Coronary artery (tissue), 2 donors: Measurements from ENCODE around the gene SRGAP2B.
"Not testable (repeated sequence)": the region's sequence is repeated elsewhere in the genome, so short reads cannot be mapped to it uniquely, and the experiment has no call there.

Experiments used
- DNase-seq: peaks from one replicate; pipeline ENCODE4 v3.0.0-alpha.2; 2017; ENCODE audit warnings: low spot score
- H3K27ac ChIP-seq, 2 donors: fragments of 200-600 bp; sonication (generic); one replicate each; pipeline ENCODE4 v1.5.1; 2016 to 2019
- H3K4me3 ChIP-seq: fragments of 200-600 bp; sonication (generic); 2 replicates; pipeline ENCODE4 v1.5.1; 2016; ENCODE audit warnings: mild to moderate bottlenecking, moderate library complexity

SRGAP2B gene

DNA sequence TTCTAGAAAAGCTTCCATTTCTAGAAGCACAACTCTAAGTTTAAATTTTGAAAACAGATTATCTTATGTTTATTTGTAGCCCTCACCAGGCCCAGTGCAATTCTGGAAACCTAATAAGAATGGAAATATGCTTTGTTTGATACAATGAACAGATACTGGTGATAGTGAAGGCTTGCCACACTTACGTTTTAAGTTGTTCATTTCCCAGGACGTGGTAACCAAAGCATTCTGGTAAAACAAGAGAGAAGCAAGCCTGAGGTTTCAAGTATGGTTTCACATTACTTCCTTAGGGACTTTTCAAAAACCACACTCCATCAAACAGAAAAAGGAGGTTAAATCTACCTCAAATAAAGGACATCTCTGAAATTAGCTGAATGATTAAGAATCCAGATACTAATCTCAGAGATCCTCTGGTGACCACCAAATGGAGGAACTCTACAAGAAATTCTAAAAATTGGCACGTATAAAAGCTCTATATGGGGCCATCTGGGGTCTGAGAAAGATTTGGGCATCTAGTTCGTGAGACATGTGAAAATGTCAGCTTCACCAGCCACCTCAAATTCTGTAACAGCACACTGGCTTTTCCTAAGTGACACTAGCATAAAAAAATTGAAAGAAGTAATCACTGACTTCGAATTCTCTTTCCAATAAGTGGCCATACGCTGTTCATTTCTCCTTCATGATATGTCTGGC, 164.9 kb downstream of the SRGAP2B start:
- not testable (repeated sequence) for DNase-seq, H3K4me3 ChIP-seq, H3K27ac ChIP-seq

- H3K4me3 ChIP-seq, DNase-seq, H3K27ac ChIP-seq: not testable (repeated sequence)
Observed at GRCh38 chr1:144927292-144927691, 167.8 kb downstream of the SRGAP2B start.

DNA sequence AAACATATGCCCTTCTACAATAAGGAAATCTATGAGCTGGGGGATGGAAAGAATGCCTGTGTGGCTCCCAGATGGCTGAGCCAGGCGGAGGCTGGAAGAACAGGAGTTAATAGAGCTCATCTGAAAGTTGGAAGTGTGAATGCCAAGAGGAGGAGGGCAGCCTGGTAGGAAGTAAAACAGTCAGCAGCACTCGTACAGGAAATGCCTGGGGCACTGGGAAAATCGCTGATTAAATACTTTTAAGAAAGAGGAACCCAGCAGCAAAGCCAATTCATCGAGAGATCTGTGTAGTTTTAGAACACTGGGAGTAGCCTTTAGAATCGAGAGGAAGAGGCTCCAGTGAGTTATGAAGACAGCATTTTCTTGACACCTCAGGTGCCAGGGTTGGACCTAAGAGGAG, 171.5 kb downstream of the SRGAP2B start:
- not testable (repeated sequence) for DNase-seq, H3K27ac ChIP-seq, H3K4me3 ChIP-seq

DNA sequence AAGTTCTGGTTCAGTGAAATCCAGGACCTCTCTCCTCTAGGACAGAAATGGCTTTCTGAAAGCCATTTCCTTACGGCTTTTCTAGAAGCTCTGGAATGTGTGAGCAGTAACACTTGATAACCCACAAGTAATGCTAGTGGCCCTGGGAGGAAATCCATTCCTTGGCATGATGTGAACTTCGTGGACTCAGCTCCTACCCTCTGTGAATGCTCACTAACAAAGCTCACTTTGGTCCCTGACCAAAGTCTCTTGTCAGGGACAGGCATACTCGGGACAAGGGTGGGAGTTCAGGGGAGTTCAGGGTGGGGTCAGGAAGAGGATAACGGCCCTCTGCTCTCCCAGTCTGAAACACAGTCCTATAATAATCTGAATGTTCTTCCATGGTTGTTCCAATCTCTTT, 172.3 kb downstream of the SRGAP2B start:
- not testable (repeated sequence) for DNase-seq, H3K4me3 ChIP-seq
- peak overlapping the region in 1 of 2 donors; percentile 54 for H3K27ac ChIP-seq

DNA sequence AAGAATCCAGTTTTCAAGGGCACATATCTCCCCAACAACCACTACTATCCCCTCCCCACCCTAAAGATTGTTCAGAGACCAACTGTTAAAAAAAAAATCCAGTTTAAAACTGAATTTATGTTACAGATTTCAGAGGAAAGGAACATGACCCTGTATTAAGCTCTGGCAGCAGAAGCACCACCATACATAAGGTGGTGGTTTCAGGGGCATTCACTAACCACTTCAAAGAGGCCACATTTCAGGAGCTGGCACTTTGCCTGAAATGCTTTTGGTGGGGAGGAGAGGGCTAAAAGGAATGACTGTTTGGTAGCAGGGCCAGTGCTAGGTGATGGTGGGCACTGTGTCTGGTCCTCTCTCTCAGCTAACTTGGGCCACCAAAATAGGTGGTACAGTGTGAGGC, 176.0 kb downstream of the SRGAP2B start:
- not testable (repeated sequence) for H3K4me3 ChIP-seq, H3K27ac ChIP-seq, DNase-seq

- H3K4me3 ChIP-seq, DNase-seq, H3K27ac ChIP-seq: not testable (repeated sequence)
Observed at GRCh38 chr1:144918027-144918603, 177.0 kb downstream of the SRGAP2B start.

DNA sequence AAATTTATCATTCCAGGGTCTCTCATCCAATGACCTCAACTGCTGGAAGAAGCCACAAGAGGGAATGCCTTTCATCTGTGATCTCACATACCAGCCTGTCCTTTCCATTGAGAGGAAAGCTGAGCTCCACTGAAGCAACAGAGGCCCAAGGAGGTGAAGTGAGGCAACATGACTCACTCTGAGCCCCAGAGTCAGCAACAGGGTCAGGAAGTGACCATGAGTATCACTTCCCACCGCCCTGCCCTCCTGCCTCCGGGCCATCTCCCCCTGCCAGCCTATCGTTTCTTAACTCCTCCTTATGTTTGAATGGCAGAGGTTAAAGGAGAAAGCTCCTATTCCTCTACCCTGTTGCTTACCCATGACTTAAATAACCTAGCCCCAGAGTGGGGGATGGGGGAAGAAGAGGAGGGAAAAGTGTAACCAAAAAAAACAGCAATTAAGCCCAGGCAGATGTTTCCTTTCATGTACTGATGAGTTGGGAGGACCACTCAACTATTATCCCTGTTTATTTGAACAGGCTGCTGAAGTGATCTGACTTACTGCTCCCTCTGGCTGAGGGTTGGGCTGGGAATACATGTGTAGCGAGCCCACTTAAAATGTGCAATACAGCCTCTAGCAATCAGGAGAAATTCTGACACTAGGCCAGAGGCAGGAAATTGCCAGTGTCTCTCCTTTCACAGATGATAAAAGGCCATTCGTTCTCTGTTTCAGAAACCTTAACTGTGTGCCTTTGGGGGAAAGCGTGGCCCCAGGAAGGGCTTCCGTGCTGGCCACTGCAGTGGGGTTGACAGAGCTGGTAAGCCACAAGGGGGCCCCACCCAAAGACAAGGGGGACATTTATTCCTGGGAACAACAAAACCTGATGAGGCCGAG, 177.7 kb downstream of the SRGAP2B start:
- not testable (repeated sequence) for DNase-seq, H3K4me3 ChIP-seq, H3K27ac ChIP-seq

GRCh38 chr1:144913977-144914734, 181.0 kb downstream of the SRGAP2B start:
- H3K4me3 ChIP-seq, H3K27ac ChIP-seq, DNase-seq: not testable (repeated sequence)

DNA sequence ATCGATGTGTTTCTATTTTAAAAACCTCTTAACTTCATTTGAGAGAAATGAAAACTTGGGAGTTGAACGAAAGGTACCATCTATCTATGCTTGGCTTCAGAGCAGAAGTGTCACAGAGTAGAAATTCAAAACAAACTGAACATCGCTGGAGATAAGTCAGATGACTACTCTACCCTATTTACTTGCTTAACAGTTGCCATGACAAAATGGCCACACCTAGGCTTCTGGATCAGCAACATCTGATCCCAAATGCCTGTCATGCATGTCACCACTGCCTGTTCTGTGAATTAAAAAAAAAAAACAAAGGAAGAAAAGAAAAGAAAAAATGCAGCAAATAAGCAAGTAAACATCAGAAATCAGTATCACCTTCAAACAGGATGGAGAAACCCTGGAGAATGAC, 181.7 kb downstream of the SRGAP2B start:
- DNase-seq, H3K4me3 ChIP-seq, H3K27ac ChIP-seq: not testable (repeated sequence)

DNA sequence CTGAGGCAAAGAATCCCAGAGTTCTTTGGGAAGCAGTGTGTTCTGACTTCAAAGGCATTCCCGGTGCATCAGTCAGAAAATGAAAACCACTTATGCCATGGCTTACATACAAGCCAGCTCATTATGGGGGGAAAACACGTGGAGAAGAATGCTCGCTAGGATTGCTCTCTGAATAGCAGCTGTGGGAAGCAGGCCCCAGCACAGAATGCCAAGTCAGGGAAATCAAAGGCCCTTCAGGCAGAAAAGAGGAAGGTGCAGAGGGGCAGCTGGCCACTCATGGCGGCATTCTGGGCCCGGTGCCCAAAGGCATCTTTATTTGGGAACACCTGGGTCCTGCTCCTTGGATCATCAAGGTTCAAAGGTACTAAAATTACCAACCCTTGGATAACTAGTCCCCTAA, 184.4 kb downstream of the SRGAP2B start:
- H3K4me3 ChIP-seq, H3K27ac ChIP-seq, DNase-seq: not testable (repeated sequence)

GRCh38 chr1:144900841-144901240, 194.3 kb downstream of the SRGAP2B start:
- not testable (repeated sequence) for H3K27ac ChIP-seq, H3K4me3 ChIP-seq, DNase-seq

DNA sequence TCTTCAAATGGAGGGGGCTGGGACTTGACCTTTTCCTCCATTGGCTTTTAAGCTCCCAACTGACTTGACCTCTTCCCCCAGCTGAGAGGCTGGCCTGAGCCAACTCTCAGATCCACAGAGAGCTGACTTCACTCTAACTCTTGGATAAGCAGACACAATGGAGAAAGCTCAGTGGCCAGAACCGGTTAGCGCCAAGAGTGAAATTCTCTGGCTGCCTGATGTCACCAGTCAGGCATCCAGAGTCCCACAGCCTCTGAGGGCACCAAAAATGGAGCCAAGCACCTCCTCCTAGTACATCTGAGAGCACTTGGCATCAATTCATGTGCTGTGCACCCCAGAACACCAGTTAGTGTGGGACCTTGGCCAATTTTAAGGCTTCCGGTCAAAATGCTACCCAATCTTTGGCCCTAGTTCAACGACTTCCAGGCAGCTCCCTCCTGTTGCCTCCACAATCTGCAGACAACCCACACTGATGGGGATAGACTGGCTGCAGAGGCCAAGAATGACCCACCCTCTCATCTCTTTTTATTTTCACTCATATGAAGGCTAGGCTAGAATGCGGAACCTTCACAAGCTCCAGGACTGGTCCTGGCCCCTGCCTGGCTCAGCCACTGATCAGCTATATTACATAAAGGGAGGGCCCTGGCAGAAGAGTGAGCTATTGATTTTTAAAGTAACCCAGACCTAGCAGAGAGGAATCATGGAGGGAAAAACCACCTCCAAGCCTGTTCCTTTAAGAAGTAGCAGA, 200.5 kb downstream of the SRGAP2B start:
- DNase-seq, H3K27ac ChIP-seq, H3K4me3 ChIP-seq: not testable (repeated sequence)

- not testable (repeated sequence) for H3K4me3 ChIP-seq, DNase-seq, H3K27ac ChIP-seq
Observed at GRCh38 chr1:144893710-144894438, 201.3 kb downstream of the SRGAP2B start.

DNA sequence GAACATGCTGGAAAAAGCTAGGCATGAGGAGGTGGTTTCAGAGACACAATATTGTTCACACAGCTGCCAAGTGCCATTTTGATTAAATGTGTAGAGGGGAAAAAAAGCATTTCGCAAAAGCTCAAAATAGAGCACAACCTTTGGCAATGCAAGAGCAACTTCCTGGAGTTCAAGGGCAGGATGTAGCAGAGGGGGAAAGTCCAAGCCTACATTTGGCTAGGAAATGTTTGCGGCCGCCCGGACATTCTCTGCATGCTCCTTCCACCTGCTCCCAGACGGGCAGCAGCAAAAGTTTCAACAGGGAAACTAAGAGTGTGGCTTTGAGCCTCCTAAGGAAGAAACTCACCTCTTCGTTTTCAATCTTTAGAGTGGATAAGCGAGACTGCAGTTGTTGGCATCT, 202.1 kb downstream of the SRGAP2B start:
- DNase-seq, H3K4me3 ChIP-seq, H3K27ac ChIP-seq: not testable (repeated sequence)

GRCh38 chr1:144889450-144890115, 205.5 kb downstream of the SRGAP2B start:
- DNase-seq, H3K4me3 ChIP-seq, H3K27ac ChIP-seq: not testable (repeated sequence)

GRCh38 chr1:144883022-144883421, 212.1 kb downstream of the SRGAP2B start:
- H3K4me3 ChIP-seq: peak overlapping the region; percentile 72
- DNase-seq: peak; percentile 66
- not testable (repeated sequence) for H3K27ac ChIP-seq

- H3K27ac ChIP-seq, DNase-seq, H3K4me3 ChIP-seq: not testable (repeated sequence)
Observed at GRCh38 chr1:144882343-144882742, 212.8 kb downstream of the SRGAP2B start.
